GM21360 (cell line): ENCODE measurements around the gene ICE1.
"Not testable (repeated sequence)": the region's sequence is repeated elsewhere in the genome, so short reads cannot be mapped to it uniquely, and the experiment has no call there.

ENCODE experiments used
- ATAC-seq: cut with Tn5 transposase; IDR thresholded peaks from one replicate; pipeline ENCODE4 v1.9.1; 2021; ENCODE audit warnings: mild to moderate bottlenecking, moderate library complexity; ENCODE audit not compliant: unreplicated experiment

Gene ICE1

DNA sequence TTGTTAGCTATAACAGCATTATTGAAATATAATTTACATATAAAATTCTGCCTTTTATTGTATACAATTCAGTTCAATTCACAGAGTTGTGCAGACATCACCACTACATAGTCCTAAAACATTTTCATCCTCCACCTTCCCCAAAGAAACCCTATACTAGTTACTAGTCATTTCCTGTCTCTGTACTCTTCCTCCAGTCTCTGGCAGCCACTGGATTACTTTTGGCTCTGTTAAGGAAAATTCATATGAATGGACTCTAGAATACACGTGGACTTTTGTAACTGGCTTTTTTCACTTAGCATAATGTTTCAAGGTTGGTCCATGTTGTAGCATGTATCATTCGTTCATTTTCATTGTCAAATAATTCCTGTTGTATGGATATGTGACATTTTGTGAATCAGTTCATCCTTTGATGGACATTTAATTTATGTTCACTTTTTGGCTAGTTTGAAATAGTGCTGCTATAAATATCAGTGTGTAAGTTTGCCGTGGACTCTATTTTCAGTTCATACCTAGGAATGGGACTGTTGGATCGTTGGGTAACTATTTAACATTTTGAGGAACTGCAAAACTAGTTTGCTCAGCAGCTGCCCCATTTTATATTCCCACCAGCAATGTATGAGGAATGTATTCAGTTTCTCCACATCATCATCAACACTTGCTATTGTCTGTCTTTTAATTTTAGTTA is 9.7 kb downstream of the ICE1 start:
- no peak for ATAC-seq

DNA sequence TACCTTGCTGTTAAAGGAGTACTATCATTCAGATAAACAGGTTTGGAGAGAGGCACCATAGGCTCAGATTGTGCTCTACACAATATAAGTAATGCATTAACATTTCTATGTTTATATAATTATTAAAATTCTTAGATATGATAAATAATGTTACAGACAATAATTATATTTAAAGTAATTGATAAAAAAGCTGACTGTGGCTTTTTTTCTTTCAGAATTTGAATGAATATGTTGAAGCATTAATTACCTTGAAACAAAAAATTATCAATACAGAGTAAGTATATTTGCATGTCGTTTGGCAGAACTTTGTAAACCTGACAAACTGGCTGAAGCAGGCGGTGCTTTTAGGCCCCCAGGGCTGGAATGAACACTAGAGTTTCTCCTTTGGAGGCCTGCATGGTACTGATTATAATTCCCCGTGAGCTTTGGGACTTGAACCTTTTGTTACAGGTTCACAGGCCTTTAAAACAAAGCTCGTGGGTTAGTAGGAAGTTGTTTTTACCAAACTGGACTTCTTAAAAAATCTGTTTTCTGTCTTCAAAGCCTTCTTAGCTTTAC is 13.8 kb downstream of the ICE1 start:
- no peak for ATAC-seq

DNA sequence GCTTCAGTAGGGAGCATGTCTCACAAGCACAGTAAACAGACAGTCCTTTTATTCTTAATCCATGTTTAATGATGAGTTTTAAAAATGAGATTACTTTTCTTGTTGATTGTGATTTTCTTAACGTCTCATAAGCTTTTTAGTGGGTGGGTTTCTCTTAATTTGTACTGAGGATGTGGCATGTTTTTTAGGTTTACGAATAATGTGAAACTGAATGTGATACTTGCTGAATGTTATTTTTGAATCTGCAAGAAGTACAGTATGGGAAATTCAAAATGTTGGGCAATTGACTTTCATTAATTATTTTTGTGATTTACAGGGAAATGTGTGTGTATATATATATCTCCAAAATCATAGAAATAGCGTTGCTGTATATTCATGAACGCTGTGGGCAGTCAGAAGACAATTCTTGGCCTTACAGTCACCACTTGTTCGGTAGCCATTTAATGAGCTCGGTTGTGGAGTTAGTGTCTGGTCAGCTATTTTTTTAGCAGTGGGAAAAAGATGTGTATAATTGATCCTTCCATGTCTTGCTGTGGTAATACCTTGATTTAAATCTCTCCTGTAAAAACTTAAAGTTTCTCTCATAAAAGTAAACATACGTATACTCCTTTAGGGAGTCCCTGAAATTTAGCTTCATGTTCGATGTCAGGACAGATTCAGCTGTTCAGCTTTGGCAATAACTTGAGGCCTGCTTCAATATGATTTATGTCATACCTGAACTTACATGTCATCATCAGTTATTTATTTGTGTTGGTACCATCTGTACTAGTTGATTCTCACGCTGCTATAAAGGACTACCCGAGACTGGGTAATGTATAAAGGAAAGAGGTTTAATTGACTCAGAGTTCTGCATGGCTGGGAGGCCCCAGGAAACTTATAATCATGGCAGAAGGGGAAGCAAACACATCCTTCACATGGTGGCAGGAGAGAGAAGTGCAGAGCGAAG is 15.0 kb downstream of the ICE1 start:
- no peak for ATAC-seq

DNA sequence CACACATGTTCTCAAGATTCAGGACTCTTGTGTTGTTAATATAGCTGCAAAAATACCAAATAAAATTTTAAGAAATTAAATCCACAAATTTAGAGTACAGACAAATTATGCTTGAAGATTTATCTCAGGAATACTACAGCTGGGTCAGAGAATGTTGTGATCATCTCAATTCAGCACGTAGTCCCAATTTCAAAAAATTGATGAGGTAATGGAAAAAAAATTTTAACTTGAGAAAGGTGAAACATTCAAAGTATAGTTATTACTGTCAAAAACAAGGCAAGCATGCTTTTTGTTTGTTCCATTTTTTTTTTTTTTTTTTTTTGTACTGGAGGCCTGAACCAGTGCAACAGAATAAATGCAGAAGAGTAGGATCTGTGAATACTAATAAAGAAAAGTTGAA is 29.4 kb downstream of the ICE1 start:
- no peak for ATAC-seq

DNA sequence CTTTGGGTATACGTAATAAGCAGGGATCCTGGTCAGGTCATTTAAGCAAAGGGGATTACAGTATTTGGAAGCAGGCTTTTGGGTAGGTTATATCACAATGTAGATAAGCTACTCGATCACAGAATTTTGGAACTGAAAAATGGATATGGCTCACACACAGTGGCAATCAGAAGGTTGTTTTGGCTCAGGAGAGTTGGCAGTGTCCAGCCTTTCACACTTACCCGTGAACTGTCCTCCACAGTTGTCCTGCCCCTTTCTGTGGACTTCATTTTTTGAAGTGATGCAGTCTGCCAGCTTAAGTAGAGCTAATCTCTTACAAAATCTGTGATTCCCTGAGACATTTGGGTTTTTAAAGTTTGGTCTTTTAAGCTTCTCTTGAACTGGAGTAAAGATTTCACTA is 30.7 kb downstream of the ICE1 start:
- no peak for ATAC-seq

DNA sequence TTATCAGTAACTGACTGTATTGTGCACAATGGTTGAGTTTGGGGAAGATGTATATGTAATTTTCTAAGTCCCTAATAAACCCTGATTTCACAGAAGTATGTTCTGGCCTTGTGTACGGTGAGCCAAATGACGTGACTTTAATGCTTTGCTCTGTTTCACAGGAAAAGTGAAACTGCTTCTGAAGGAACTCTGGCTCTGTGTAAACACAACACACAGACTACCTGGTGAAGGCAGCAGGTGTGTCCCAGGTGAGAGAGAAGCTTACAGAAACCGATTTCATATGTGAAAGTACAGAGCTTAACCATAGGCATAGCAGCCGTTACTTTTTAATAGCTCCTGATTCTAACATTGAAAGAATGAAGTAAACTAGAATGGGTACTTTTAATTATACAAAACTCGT is 31.9 kb downstream of the ICE1 start:
- no peak for ATAC-seq

DNA sequence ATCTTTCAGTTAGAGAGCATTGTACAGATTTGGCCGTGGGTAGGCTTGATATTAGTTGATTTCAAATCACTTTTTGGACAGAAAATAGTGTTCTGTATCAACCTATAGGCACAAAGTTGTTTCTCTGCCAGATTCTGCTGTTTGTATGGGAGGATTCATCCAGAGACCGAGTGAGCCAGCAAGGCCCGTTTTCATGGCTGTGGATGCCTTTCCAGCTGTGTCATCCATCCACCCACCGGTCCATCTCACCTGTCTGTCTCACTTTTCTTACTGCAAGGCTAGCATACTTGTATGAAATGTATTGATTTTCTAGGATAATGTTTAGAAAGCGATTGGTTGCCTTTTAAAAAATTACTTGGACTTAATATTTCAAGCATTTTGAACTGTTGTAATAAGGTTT is 34.4 kb downstream of the ICE1 start:
- ATAC-seq, result no peak

DNA sequence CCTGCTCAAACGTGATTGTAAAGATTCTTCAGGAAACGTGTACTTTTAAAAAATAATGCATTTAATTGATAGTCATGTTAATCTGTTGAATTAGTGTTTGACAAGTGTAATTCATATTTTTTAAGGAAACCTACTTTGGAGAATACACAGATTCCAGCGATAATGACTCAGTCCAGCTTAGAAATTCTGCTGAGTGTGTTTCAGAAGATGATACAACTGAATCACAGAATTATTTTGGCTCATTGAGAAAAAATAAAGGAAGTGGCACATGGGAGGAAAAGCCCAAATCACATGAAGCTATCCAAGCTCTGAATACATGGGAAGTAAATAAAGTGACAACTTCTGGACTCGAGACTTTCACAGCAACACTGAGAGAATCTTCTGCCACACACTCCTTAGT is 37.8 kb downstream of the ICE1 start:
- no peak for ATAC-seq

DNA sequence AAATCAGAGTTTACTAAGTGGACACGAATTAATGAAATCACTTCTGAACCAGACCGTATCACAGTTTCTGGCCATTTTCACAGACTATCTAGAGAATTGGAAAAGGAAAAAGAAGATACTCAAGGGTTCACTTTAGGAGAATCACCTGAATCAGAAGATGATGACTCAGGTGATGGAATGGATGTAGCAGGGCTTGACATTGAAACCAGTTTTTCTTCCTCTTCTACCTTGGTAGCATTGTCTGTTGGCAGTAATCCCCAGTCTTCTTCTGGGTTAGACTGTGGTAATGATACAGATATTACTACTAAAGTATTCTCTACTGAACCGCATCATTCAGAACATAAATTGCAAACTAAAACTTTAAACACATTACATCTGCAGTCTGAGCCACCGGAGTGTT is 38.5 kb downstream of the ICE1 start:
- no peak for ATAC-seq

DNA sequence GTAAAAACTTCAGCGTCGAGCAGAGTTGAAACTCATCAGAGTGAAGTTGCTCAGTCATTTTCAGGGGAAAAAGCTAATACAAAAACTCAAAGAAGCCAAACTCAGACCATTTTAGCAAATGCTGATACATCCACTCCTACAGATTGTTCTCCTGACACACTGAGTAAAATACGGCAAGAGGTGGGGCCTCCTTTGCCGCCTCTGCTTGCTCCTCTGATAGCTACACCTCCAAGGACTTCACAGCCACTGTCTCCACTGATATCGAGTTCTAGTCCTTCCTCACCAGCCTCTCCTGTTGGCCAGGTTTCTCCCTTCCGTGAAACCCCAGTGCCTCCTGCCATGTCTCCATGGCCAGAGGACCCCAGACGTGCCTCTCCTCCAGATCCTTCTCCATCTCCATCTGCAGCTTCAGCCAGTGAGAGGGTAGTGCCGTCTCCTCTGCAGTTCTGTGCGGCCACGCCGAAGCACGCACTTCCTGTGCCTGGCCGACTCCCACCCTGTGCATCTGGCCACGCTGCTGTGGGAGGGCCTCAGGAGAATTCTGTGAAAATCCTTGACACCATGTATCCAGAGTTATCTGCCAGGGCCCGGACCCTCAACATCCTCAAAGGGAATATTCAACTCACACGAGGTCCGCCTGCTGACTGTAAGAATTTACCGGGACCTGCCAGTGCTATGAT is 41.7 kb downstream of the ICE1 start:
- ATAC-seq, result no peak

DNA sequence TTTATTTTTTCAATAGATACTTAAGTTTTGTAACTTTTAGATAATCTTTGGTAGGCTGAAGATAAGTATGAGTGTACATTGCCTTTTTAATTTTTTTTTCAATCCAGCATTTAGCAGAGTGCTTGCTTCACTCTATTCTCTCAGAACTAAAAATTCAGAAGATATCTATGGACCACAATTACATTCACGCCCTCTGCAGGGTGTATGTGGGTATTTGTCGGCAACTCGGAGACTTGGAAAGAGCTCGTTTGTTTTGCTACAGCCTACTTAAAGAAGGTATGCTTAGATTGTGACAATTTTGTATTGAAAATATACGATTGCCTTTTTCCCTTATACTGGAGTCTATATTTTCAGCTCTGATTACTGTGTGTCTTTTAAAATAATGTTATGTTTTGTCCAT is 43.8 kb downstream of the ICE1 start:
- no peak for ATAC-seq

DNA sequence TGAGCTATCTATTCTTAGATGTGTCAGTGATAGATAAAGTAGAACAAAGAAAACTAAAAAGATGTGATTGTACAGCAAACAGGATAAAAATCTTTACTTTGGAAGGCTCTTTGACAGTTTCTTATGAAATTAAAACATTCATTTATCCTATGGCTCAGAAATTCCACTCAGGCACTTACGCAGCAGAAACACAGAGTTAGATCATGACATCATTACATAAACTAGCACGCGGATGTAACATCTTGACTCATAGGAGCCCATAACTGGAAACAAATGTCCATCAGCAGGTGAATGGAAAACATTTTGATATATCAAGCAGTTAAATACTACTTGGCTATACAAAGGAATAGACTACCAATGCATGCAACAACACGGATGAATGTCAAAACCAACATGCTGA is 45.3 kb downstream of the ICE1 start:
- no peak for ATAC-seq

DNA sequence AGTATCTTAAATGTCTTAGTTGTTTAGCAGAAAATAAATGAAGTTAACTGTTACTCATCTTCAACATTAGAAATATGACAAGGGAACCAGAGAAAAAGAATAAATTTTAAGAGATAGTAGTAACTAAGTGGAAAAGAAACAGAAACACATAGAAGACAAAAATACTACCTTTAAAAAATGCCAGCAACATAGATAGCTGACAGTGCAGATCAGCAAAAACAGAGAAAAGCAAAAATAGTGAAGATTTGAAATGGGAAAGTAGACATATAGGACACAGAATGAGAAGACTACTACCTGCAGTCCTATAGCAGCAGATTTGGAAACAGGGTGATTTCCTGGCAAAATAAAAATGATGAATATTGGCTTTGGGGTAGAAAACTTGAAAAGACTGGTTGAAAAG is 48.5 kb downstream of the ICE1 start:
- no peak for ATAC-seq

DNA sequence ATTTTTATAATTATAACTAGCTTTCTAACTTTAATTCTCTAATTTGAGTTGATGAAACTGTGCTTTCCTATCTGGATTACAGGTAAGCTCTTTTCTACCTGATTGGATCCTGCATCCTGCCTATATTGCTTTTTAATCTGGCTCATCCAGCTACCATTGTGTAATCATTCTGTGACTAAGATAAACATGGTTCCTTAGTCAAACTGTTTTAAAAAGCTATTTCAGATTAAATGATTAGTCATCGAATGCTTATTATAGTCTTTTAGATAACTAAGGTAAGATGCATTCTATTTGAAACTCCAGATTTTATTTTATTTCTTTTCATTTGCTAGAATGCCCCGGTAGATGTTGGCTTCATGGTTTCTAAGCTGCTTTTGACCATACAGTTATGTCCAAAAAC is 50.7 kb downstream of the ICE1 start:
- ATAC-seq, result no peak

DNA sequence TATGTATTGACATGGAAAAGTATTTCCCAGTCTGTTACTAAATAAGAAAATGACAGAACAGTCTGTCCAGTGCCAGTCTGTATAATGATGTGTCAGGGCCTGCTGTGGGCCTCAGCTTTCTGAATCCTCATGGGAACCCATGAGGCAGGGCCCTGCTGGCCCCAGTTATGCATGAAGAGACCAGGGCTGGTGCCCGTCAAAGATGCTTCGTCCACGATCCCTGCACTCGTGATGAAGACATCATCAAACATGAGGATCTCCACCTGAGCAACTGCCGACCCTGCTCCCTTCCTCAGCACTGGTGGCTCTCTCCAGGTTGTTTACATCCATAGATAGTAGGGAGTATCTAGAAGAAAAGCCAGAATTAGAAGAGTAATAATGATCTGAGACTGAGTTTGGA is 52.5 kb downstream of the ICE1 start:
- ATAC-seq, result no peak

DNA sequence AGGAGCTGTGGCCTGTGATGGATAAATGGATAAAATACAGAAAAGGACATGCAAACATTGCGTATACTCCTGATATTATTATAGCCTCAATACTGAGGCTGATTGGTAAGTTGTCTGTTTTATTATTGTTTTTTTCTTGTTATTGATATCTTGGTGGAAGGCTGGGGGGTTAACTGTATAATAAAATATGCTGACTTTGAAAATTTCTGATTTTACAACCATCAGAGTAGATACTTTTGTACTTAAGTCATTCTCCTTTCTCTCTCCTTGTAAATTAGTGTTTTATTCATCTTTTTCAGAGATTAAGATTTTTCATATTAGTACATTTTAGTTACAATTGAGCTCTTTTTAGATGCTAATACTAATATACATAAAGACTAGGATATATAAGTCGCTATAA is 53.5 kb downstream of the ICE1 start:
- no peak for ATAC-seq

DNA sequence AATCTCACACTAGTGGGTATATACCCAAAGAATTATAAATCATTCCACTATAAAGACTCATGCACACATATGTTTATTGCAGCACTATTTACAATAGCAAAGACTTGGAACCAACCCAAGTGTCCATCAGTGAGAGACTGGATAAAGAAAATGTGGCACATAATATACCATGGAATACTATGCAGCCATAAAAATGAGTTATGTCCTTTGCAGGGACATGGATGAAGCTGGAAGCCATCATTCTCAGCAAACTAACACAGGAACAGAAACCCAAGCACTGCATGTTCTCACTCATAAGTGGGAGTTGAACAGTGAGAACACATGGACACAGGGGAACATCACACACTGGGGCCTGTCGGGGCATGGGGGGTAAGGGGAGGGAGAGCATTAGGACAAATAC is 57.1 kb downstream of the ICE1 start:
- ATAC-seq, result not testable (repeated sequence)

DNA sequence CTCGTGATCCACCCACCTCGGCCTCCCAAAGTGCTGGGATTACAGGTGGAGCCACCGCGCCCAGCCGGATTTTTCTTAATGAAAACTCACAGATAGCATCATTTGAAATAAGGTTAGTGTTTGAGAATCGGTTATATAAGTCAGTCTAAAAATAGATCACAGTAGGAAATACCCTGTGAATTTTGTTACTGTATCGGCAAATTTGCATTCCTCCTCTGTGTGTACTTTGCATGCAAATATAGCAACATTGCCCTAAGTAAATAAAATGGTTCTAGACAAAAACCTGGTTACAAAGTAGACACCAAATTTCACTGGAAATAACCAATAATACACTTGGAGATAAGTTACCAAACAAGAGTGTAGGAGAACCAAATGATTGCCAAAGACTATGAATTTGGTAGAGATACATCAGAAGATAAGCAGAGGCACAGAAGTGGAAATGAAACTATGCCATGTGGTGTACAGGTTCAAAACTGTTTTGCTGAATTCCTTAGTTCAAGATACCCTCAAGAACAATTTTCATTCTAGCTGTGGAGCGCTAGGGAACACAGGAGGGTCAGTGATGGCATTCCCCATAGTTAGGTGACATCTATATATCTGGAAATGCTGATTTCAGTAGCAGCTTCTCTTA is 58.1 kb downstream of the ICE1 start:
- ATAC-seq, result no peak

DNA sequence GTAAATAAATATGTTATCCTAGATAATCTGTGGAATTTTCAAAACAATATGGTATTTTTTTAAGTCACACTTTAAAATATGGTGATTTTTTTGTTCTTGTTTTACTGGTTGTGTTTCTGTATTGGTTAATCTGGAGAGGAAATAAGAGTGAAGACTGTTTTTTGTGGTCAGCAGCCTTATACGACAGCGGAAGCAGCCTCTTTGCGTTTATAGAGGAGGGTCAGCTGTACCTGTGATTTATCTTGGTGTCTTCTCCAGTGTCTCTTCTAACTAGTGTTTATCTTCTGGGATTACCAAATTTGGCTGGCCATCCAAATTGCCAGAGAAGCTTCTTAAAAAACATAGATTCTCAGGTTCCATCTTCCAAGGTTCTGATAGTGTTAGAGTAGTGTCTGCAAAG is 58.7 kb downstream of the ICE1 start:
- no peak for ATAC-seq

DNA sequence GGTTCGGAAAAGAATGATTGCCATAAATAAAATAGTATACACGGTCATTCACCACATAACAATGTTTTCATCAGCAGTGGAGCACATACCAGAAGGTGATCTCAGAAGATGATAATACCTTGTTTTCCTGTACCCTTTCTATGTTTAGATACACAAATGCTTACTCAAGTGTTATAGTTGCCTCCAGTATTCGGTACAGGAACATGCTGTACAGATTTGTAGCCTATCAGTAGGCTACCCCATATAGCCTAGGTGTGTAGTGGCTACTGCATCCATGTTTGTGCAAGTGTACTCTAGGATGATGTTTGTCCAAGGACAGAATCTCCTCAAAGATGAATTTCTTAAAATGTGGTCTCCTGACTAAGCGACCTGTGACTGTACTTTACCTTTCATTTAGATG is 59.2 kb downstream of the ICE1 start:
- no peak for ATAC-seq

DNA sequence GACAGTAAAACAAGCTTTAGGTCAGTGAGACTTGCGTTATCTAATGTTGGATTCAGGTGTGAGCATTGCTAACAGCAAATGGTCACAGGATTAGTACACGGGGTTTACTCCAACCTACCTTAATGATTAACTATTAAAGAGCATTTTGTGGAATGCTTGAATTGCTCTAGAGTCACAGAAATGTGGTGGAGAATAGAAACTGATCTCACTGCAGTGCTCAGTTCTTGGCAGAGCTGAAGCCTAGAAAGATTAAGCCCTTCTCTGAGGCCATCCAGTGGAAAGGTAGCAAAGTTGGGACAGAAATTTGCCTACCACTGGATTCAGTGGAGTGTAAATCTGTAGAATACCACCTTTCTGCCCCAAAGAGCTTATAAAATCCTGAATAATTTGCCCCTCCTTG is 60.9 kb downstream of the ICE1 start:
- ATAC-seq, result no peak
